Articular chondrocyte of knee joint (primary cell): ENCODE measurements around the gene TNFAIP8L3. TPM values are rescaled to one million over a fixed set of nuclear protein-coding genes. Genes with fewer than 3 reads are reported as not detected.

Experiments
- total RNA-seq: library from RNA; depleted of rRNA; stranded (reverse); fragments of >200 nt; gene quantifications from 2 replicates; pipeline ENCODE4 v1.2.3, GENCODE V29; 2012

Gene TNFAIP8L3
- 3.0 and 5.9 TPM in 2 replicates for total RNA-seq

DNA sequence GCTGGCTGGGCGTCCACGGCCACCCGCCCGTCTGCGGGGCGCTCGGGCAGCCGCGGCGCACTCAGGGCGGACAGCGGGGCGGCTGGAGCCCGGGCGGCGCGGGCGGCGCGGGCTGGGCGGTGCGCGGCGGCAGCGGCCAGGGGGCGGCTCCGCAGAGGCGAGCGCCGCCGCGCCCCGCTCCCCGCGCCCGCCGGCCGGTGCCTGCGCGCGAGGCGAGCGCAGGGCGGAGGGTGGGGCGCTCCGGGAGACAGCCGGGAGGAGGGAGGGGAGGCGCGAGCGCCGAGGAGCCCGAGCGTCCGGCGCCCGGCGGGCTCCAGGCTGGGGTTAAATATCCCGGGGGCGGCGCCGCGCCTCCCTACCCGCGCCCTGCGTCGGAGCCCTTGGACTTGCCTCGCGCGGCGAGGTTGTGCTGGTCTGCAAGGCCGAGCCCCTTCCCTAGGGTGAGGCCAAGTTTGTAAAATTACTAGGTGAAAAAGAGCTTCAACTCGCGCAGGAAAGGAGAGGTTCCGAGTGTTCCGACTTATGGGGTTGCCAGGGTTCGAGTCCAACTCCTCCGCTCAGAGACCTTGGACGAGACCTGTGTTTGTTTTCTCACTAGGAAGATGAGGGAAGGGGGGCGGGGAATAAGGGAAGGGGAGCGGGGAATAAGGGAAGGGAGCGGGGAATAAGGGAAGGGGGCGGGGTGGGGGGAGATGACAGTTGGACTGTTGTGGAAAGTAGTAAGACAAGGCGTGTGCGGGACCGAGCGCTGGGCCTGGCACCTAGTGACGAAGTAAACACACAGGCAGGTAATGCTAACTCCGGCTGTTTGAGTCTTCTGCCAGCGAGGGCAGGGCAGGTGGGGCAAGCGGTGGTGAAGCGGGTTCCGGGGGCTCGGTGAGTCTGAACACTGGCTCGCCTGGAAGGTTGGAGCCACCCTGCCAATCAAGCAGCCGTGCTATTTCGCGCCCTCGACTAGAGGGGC, at the start of gene TNFAIP8L3:
TSS of gene TNFAIP8L3 (minus strand) at position 301 of the 964 bp plus-strand sequence. CDS start 311 bp downstream, outside the sequence.

Other genes starting within 250 kb of the TNFAIP8L3 start
- gene AP4E1, start 186.2 kb downstream of the TNFAIP8L3 start, total RNA-seq: 20.6 and 24.4 TPM in 2 replicates
- 5.9 and 9.5 TPM in 2 replicates for gene CYP19A1, start 243.7 kb upstream of the TNFAIP8L3 start, total RNA-seq
- 56.1 and 57.2 TPM in 2 replicates for gene GLDN, start 246.7 kb upstream of the TNFAIP8L3 start, total RNA-seq